ENCODE measurements around the gene ADM5.

ADM5 gene

DNA sequence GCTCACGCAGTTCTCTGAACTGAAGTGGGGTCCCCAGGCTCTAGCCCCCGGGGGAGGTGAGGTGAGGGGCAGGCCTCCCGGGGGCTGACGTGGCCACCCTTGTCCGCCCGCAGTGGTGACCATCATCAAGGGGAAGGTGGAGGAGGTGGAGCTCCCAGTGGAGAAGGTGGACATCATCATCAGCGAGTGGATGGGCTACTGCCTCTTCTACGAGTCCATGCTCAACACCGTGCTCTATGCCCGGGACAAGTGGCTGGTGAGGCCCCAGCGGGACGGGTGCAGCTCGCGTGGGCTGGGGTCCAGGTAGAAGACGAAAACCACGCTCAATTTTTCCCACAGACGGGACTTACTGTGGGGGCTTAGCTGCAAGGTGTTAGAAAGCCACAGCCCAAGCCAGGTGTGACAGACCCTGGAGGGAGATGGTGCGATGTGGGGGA, 5.6 kb upstream of the ADM5 start:
- Histone ChIP-seq H3K4me3 (ENCODE audit: low read depth, low read length) (no peak overlapping the region), H3K4me1 (ENCODE audit: control insufficient read depth, insufficient read depth, low read length) (peaks cover 14% of the 10 kb centered on the region), H3K36me3 (ENCODE audit: control insufficient read depth, insufficient read depth, low read length) (peaks cover 81% of the 10 kb centered on the region), H3K9ac (ENCODE audit: low read depth, low read length) (no peak overlapping the region), H3K27me3 (ENCODE audit: control insufficient read depth, insufficient read depth, low read length) (no peaks in the 10 kb centered on the region), H3K9me3 (ENCODE audit: control insufficient read depth, insufficient read depth, low read length) (no peaks in the 10 kb centered on the region), H3K27ac (ENCODE audit: low read depth, low read length) (no peak overlapping the region)

- Histone ChIP-seq H3K27me3 (ENCODE audit: control insufficient read depth, insufficient read depth, low read length) (no peaks in the 10 kb centered on the region), H3K4me3 (ENCODE audit: low read depth, low read length) (no peak overlapping the region), H3K27ac (ENCODE audit: low read depth, low read length) (no peak overlapping the region)
Measured at GRCh38 chr19:49684251-49684982, 5.0 kb upstream of the ADM5 start.

GRCh38 chr19:49684983-49685553, 4.3 kb upstream of the ADM5 start:
- Histone ChIP-seq H3K9me3 (ENCODE audit: control insufficient read depth, insufficient read depth, low read length) (no peaks in the 10 kb centered on the region), H3K27ac (ENCODE audit: low read depth, low read length) (no peak overlapping the region), H3K9ac (ENCODE audit: low read depth, low read length) (no peak overlapping the region), H3K36me3 (ENCODE audit: control insufficient read depth, insufficient read depth, low read length) (peaks cover 86% of the 10 kb centered on the region), H3K4me3 (ENCODE audit: low read depth, low read length) (no peak overlapping the region), H3K27me3 (ENCODE audit: control insufficient read depth, insufficient read depth, low read length) (no peaks in the 10 kb centered on the region), H3K4me1 (ENCODE audit: control insufficient read depth, insufficient read depth, low read length) (peaks cover 7% of the 10 kb centered on the region)

More at GRCh38 chr19:49684251-49684982, 5.0 kb upstream of the ADM5 start:
- H3K36me3 ChIP-seq (ENCODE audit: control insufficient read depth, insufficient read depth, low read length): peaks cover 86% of the 10 kb centered on the region
- H3K4me1 ChIP-seq (ENCODE audit: control insufficient read depth, insufficient read depth, low read length): peaks cover 10% of the 10 kb centered on the region
- no peaks in the 10 kb centered on the region for H3K9me3 ChIP-seq (ENCODE audit: control insufficient read depth, insufficient read depth, low read length)
- no peak overlapping the region for H3K9ac ChIP-seq (ENCODE audit: low read depth, low read length)

DNA sequence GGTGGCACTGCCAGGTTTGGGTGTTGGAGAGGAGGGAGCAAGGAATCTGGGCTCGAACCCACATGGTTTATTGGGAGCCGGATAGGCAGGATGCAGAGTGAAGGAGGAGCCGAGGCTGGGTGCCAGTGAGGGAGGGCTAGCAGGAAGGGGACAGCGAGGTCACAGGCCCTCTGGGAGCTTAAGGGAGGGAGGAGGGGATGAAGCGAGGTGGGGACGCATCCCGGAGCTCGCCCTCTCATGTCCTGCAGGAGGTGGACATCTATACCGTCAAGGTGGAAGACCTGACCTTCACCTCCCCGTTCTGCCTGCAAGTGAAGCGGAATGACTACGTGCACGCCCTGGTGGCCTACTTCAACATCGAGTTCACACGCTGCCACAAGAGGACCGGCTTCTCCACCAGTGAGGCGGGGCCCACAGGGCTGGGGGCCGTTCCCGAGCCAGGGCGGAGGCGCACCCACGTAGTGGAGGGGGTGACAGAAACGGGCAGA, 3.5 kb upstream of the ADM5 start:
- Histone ChIP-seq H3K4me3 (ENCODE audit: low read depth, low read length) (no peak overlapping the region), H3K4me1 (ENCODE audit: control insufficient read depth, insufficient read depth, low read length) (peaks cover 7% of the 10 kb centered on the region), H3K27me3 (ENCODE audit: control insufficient read depth, insufficient read depth, low read length) (no peaks in the 10 kb centered on the region), H3K27ac (ENCODE audit: low read depth, low read length) (no peak overlapping the region), H3K36me3 (ENCODE audit: control insufficient read depth, insufficient read depth, low read length) (peaks cover 81% of the 10 kb centered on the region), H3K9me3 (ENCODE audit: control insufficient read depth, insufficient read depth, low read length) (no peaks in the 10 kb centered on the region), H3K9ac (ENCODE audit: low read depth, low read length) (no peak overlapping the region)

DNA sequence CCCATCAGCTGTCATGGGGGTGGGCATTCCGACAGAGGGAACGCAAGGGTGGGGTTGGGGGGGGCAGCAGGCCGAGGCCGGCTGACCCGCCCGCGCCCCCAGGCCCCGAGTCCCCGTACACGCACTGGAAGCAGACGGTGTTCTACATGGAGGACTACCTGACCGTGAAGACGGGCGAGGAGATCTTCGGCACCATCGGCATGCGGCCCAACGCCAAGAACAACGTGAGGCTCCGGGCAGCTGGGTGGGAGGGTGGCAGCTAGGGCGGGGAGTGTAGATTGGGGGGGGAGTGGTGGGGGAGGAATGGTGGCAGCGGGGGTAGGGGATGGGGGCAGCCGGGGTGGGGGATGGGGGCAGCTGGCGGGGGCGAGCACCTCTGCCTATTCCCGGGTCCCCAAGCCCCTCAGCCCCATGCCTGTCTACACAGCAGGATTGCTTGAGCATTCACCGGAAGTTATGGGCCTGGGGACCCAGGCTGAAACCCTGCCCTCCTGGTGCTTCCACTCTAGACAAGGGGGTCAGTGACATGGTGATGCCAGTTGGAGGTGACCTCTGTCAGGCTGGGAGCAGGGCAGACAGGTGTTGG, 2.8 kb upstream of the ADM5 start:
- Histone ChIP-seq H3K4me1 (ENCODE audit: control insufficient read depth, insufficient read depth, low read length) (peaks cover 10% of the 10 kb centered on the region), H3K9ac (ENCODE audit: low read depth, low read length) (no peak overlapping the region), H3K4me3 (ENCODE audit: low read depth, low read length) (no peak overlapping the region), H3K36me3 (ENCODE audit: control insufficient read depth, insufficient read depth, low read length) (peaks cover 74% of the 10 kb centered on the region), H3K9me3 (ENCODE audit: control insufficient read depth, insufficient read depth, low read length) (no peaks in the 10 kb centered on the region), H3K27ac (ENCODE audit: low read depth, low read length) (no peak overlapping the region), H3K27me3 (ENCODE audit: control insufficient read depth, insufficient read depth, low read length) (no peaks in the 10 kb centered on the region)

DNA sequence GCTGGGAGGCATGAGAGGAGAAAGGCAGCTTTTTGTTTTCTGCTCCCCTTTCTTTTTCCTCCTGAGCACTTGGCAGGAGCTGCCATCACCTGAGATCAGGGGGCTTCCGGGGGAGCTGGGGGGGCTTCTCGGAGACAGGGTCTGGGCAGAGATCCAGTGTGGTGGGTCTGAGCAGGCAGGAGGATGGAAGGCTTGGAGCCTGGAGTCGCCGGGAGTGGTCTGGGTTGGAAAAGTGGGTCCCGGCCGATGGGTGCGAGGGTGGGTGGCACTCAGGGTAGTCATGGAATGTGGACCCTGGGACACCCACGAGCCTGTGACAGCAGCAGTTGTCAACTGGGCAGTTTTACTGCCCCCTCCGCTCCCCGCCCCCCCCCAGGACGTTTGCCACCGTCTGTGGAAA, 2.2 kb upstream of the ADM5 start:
- no peak overlapping the region for H3K27ac ChIP-seq (ENCODE audit: low read depth, low read length)
- H3K9ac ChIP-seq (ENCODE audit: low read depth, low read length): no peak overlapping the region
- H3K9me3 ChIP-seq (ENCODE audit: control insufficient read depth, insufficient read depth, low read length): no peaks in the 10 kb centered on the region
- peaks cover 12% of the 10 kb centered on the region for H3K4me1 ChIP-seq (ENCODE audit: control insufficient read depth, insufficient read depth, low read length)
- no peak overlapping the region for H3K4me3 ChIP-seq (ENCODE audit: low read depth, low read length)
- H3K27me3 ChIP-seq (ENCODE audit: control insufficient read depth, insufficient read depth, low read length): no peaks in the 10 kb centered on the region
- peaks cover 68% of the 10 kb centered on the region for H3K36me3 ChIP-seq (ENCODE audit: control insufficient read depth, insufficient read depth, low read length)

DNA sequence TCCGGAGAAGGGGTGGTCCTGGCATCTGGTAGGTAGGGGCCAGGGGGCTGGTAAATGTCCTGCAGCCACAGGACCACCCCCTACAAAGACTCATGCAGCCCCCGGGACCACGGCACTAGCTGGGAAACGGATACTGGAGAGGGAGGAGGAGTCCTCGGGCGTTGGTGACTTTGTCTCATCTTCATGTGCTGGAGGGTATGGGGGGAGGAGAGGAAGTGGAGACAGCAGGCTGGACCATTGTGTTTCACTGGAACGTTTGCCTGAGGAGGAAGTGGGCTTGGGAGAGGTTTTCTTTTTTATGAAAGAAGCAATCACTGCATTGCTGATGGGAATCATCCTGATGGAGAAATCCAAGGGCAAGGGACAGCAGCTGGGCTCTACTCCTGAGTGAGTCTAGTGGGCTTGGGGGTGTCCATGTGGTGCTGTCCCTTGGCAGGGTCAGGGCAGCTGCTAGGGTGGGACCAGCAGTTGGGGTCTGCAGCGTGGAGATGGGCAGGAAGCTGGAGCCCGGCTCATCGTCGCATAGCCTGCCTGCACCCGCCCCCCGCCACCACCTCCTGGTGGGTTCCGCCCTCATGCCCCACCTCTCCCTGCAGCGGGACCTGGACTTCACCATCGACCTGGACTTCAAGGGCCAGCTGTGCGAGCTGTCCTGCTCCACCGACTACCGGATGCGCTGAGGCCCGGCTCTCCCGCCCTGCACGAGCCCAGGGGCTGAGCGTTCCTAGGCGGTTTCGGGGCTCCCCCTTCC, 1.7 kb upstream of the ADM5 start:
- Histone ChIP-seq H3K27me3 (ENCODE audit: control insufficient read depth, insufficient read depth, low read length) (no peaks in the 10 kb centered on the region), H3K4me3 (ENCODE audit: low read depth, low read length) (no peak overlapping the region), H3K4me1 (ENCODE audit: control insufficient read depth, insufficient read depth, low read length) (peaks cover 12% of the 10 kb centered on the region), H3K36me3 (ENCODE audit: control insufficient read depth, insufficient read depth, low read length) (peaks cover 63% of the 10 kb centered on the region), H3K9ac (ENCODE audit: low read depth, low read length) (no peak overlapping the region), H3K27ac (ENCODE audit: low read depth, low read length) (no peak overlapping the region), H3K9me3 (ENCODE audit: control insufficient read depth, insufficient read depth, low read length) (no peaks in the 10 kb centered on the region)

DNA sequence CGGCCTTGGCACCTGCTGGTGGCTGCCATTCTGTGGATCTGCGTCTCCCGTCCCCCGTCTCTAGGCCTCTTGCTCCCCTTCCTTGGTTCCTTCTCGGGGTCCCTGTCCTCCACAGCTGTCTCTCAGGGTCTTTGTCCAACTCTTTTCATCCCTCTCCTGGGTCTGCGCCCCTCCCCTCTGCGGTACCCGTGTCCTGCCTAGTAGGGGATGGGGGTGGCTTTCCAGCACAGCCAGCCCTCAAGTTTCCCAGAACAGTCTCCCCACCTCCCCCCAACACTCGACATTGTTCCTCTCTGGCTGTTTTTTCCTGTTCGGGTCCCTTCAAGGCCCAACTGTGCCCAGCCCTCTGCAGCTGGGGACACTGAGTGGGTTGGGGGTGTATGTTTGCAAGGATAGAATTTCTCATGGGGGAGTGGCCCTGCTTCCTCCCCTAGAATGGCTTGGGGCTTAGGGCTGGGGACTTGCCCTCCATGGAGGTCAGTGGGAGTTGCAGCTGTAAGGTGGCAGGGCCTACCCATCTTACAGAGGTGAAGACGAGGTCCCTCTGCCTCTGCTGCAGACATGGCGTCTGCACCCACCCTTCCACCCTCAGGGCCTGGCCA, 762 bp upstream of the ADM5 start:
- no peak overlapping the region for H3K9ac ChIP-seq (ENCODE audit: low read depth, low read length)

DNA sequence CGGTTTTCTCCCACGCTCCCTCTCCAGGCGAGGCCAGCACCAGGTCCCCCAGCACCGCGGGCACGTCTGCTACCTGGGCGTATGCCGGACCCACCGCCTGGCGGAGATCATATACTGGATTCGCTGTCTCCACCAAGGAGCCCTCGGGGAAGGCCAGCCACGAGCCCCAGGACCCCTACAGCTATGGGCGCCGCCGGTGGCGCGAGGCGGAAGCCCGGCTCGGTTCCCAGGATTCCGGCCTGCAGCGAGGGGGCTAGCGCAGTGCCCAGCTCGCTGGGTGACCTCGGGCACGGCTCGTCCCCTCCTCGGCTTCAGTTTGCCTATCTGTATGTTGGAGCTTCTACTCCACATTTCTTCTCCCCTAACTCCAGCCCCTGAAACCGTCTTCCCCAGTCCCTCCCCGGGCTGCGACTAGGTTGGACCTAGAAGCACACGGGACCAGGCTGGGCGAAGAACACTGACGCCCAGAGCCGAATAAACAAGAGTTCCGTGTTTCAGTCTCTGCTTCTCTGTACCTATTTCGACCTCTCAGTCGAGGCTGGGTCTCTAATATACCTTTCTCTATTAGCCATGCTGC, 773 bp downstream of the ADM5 start:
- Histone ChIP-seq H3K9ac (ENCODE audit: low read depth, low read length) (peak overlapping the region; percentile 50; the same call in 1 of the 2 replicates), H3K36me3 (ENCODE audit: control insufficient read depth, insufficient read depth, low read length) (peaks cover 38% of the 10 kb centered on the region), H3K27me3 (ENCODE audit: control insufficient read depth, insufficient read depth, low read length) (no peaks in the 10 kb centered on the region), H3K4me3 (ENCODE audit: low read depth, low read length) (peak overlapping the region; percentile 63), H3K27ac (ENCODE audit: low read depth, low read length) (peak overlapping the region; percentile 79), H3K4me1 (ENCODE audit: control insufficient read depth, insufficient read depth, low read length) (peaks cover 12% of the 10 kb centered on the region), H3K9me3 (ENCODE audit: control insufficient read depth, insufficient read depth, low read length) (no peaks in the 10 kb centered on the region)

More for the DNA sequence above, 762 bp upstream of the ADM5 start:
- peak overlapping the region; percentile 12 for H3K27ac ChIP-seq (ENCODE audit: low read depth, low read length)
- no peak overlapping the region for H3K4me3 ChIP-seq (ENCODE audit: low read depth, low read length)
- no peaks in the 10 kb centered on the region for H3K27me3 ChIP-seq (ENCODE audit: control insufficient read depth, insufficient read depth, low read length)
- peaks cover 12% of the 10 kb centered on the region for H3K4me1 ChIP-seq (ENCODE audit: control insufficient read depth, insufficient read depth, low read length)
- H3K36me3 ChIP-seq (ENCODE audit: control insufficient read depth, insufficient read depth, low read length): peaks cover 54% of the 10 kb centered on the region
- H3K9me3 ChIP-seq (ENCODE audit: control insufficient read depth, insufficient read depth, low read length): no peaks in the 10 kb centered on the region

- Histone ChIP-seq H3K27ac (ENCODE audit: low read depth, low read length) (peak within 1 kb of the TSS; percentile 79), H3K9ac (ENCODE audit: low read depth, low read length) (peak within 1 kb of the TSS; percentile 50), H3K27me3 (ENCODE audit: control insufficient read depth, insufficient read depth, low read length) (no peaks in the 10 kb centered on the region), H3K36me3 (ENCODE audit: control insufficient read depth, insufficient read depth, low read length) (peaks cover 33% of the 10 kb centered on the region), H3K9me3 (ENCODE audit: control insufficient read depth, insufficient read depth, low read length) (no peaks in the 10 kb centered on the region), H3K4me3 (ENCODE audit: low read depth, low read length) (peak within 1 kb of the TSS; percentile 63), H3K4me1 (ENCODE audit: control insufficient read depth, insufficient read depth, low read length) (peaks cover 12% of the 10 kb centered on the region)
Measured at GRCh38 chr19:49690656-49691242, 1.4 kb downstream of the ADM5 start, which contains the start of gene CPT1C. TSS of gene CPT1C (plus strand) at chr19:49691116. CDS start at chr19:49692253, 1,137 bp downstream.
